Measurements from ENCODE around the gene LRSAM1.

The LRSAM1 gene
- total RNA-seq: 19.9 reads per million, percentile 46 among the genes with 10 or more reads in this experiment

DNA sequence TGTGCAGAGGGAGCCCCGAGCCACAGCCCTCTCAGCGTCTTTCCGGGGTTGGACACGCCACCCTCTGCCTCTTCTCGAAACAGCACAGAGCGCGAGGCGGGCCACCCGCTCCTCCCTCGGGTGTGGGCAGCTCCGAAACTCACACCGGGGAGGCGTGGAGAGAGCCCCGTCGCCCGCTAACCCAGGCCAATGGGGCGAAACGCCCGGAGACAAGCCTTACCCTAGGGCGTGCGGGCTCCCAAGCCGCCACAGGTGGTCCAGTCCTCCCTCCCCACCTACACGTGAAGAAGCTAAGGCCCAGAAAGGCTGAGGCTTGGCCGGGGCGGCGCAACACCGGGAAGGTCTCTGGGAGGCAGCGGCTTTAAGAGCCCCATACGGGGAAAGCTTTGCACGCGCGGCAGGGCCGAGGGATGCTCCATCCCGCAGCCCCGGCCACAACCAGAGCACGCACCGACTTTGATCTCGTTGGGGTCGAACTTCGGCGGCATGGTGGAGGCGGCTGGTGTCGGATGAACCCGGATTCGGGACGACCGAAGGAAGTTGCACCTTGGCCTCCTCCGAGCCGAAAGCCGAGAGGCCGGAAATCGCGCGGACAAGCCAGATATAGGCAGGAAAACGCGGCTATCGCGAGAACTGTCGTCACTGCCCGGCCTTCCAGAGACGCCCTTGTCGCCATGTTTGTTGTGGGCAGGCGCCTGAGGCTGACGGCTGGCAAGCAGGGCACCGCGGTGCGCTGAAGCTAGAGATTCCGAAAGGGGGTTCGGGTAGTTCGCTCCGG lies at the start of gene LRSAM1, which contains the start of gene RPL12:
LRSAM1 (plus strand) TSS at position 681 of the 778 bp plus-strand sequence. CDS start 3,018 bp downstream, outside the sequence.
RPL12 (minus strand) TSS at position 577 of the 778 bp plus-strand sequence; CDS start at position 488, 89 bp downstream.
- DNase-seq: peak; percentile 100

DNA sequence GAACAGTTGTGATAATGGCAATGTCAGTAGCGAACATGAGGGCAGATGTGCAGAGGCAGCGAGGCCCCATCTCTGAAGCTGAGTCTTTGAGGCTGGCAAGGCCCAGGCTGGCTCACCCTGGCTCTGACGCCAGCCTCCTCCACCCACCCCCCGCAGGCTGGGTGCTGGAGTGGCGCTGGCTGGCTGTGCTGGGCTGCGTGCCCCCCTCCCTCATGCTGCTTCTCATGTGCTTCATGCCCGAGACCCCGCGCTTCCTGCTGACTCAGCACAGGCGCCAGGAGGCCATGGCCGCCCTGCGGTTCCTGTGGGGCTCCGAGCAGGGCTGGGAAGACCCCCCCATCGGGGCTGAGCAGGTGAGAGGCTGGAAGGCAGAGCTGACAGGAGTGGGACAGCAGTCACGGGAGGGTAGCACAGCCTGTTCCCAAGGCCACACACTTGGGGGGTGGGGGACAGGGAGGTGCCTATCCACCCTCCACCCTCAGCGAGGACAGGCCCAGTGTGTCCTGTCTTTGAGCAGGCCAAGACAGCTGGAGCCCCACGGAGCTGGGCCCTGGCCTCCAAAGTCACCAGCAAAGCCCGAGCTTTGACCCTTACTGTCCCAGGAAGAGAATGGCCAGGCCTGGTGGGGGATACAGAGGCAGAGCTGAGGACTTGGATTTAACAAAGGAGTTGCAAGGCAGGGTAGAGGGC lies 48.8 kb upstream of the LRSAM1 start:
- no peak for DNase-seq

DNA sequence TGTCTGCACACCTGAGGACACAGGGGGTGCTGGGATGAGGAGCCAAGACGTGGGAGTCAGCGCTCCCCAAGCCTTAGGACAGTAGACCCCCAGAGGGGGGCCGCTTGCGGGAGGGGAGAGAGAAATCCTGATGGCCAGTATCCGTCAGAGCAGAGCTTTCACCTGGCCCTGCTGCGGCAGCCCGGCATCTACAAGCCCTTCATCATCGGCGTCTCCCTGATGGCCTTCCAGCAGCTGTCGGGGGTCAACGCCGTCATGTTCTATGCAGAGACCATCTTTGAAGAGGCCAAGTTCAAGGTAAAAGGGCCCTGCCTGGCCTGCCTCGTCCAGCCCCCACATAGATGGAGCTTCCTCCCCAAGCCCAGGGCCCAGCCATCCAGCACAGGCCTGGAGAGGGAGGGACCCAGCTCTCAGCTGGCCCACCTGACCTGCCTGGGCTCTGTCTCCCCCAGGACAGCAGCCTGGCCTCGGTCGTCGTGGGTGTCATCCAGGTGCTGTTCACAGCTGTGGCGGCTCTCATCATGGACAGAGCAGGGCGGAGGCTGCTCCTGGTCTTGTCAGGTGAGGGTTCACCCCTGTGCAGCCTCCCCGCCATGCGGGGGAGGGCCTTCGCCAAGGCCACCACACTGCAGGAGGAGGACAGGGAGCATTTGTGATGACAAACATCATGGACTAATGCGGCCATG lies 47.7 kb upstream of the LRSAM1 start:
- no peak for DNase-seq

DNA sequence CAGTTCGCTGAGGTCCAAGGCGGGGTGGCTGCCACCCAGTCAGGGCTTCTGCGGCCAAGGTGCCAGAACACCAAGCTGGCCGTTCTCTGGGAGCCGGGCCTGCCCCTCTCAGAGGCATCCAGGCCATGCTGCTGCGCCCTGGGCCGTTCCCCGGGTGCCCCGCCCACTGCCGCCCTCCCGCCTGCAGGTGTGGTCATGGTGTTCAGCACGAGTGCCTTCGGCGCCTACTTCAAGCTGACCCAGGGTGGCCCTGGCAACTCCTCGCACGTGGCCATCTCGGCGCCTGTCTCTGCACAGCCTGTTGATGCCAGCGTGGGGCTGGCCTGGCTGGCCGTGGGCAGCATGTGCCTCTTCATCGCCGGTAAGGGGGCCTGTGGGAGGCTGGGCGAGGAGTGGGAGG lies 46.7 kb upstream of the LRSAM1 start:
- no peak for DNase-seq

DNA sequence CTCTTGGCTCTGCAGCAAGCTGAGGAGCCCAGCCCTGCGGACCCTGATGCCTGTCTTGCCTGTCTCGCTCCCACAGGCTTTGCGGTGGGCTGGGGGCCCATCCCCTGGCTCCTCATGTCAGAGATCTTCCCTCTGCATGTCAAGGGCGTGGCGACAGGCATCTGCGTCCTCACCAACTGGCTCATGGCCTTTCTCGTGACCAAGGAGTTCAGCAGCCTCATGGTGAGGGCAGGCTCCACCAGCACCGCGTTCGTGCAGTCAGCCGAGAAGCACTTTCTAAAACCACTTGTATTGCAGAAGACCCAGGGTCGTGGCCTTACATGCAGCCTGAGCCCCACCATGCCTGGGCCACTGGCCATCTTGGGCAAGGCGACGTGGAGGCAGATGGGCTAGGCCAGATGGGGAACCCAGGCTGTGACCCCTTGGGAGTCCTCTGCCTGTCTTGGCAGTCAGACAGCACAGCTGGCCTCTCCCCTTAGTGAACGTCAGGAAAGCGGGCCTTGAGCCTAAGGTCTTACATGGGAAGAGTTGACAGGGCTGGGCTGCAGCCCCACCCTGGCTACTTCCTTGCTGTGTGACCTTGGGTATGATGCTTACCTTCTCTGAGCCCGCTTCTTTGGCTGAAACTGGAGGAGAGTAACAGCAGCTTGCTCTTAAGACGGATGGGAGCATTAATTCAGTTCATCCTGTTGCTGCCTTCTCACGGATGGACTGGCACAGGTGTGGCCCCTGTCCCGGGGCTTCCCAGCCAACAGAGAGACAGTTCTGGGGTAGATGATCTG lies 45.8 kb upstream of the LRSAM1 start:
- no peak for DNase-seq

DNA sequence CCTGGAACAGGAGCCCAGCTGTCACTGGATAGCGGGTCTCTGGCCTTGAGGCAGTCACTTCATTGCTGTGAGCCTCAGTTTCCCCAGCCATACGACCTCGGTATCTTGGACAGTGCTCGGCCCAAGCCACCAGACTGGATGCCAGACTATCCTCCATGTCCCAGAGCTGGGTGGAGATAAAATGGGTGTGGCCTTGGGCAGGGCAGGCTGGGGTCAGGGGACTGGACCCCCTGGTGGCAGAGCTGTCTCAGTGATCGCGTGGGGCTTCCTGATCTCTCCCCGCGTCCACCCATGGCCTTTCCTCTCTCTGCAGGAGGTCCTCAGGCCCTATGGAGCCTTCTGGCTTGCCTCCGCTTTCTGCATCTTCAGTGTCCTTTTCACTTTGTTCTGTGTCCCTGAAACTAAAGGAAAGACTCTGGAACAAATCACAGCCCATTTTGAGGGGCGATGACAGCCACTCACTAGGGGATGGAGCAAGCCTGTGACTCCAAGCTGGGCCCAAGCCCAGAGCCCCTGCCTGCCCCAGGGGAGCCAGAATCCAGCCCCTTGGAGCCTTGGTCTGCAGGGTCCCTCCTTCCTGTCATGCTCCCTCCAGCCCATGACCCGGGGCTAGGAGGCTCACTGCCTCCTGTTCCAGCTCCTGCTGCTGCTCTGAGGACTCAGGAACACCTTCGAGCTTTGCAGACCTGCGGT lies 44.4 kb upstream of the LRSAM1 start:
- DNase-seq: no peak

DNA sequence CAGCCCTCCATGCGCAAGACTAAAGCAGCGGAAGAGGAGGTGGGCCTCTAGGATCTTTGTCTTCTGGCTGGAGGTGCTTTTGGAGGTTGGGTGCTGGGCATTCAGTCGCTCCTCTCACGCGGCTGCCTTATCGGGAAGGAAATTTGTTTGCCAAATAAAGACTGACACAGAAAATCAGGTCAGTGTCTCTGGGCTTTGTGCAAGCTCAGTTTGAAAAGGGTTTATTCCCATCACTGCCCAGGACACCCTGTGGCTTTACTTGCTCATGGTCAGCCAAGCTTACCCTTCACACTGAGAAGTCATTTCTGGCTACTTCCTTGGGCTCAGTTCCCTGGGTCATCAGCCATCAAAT lies 43.8 kb upstream of the LRSAM1 start:
- no peak for DNase-seq

DNA sequence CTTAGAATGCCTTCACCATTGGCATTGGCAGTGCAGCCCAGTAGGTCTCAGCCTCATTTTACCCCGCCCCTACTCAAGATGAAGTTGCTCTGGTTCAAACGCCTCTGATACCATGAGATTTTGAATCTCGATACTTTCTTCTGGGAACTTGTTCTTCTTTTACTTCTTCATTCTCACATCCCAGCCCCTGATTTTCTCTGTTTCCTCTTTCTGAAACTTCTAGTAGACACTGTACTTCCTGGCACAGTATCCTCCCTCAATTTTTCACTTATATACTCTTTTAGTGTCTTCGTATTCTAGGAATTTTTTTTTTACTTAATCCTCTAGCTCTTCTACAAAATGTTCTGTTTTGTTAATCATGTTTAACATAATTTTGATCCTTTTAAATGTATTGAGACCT lies 40.2 kb upstream of the LRSAM1 start:
- no peak for DNase-seq

DNA sequence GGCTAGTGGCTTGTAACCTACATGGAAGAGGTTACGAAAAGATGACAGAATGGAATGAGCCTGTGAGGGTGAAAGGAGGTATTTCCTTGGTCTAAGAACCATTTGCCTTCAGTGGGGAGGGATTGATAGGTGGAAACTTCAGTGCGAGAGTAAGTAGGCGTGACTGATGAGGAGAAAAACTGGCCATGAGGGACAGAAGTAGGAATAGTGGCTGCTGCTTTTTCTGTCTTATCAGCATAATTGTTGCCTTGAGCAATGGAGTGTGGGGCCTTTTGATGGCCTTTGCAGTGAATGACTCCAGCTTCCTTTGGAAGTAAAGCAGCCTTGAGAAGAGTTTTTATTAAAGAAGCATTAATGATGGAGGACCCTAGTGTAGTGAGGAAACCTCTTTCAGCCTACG lies 36.2 kb upstream of the LRSAM1 start:
- DNase-seq: no peak

DNA sequence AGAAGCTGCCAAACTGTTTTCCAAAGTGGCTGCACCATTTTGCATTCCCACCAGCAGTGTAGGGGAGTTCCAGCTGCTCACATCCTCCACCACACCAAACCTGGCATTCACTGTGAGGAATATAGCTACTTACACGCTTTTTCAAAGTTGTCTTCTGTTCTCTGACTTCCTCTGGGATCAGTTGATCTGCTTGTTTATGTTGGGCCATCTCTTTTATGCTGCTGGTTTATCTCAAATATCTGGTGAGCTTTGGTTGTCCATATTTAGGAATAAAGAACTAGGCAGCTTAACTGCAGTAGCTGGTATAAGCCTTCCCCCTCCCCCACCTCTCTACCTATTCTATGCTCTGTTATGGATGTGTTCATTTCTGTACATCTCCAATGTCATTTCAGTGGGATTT lies 35.7 kb upstream of the LRSAM1 start:
- no peak for DNase-seq

DNA sequence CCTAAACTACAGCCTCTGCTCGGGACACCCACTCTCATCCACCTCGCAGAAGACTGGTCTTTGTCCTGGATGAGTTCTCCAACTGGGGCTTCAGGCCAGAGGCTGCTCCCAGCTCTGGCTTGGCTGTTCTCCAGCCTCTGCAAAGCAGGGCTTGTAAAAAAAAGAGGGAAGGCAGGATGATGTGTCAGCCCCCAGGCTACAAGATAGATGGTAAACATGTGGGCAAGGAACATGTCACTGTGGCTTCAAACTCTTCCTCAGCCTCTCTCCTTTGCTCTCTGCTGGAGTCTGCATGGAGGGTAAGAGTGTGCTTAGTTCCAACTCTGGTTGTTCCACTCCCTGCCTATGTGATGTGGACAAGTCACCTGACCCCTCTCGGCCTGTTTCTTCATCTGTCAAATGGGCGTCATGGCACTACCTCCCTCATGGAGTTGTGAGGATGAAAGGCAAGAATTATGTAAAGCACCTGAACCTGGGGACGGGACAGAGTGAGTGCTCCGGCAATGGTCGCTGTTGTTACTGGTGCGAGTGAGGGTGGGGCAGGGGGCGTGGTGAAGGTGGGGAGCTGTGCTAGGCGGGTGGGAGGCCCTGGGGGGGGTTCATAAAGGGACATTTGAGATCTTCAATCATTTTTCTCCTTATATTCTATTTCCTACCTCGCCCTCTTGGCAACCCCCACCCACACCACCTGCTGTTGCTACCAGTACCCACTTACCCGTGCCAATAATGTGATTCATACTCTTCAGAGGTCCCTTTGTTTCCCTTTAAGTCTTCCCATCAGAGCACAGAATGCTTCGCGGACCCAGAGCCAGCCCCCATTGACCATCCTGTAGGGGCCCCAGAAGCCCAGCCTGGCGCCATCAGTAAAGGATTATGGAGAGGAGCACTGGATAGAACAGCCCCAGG lies 33.9 kb upstream of the LRSAM1 start:
- DNase-seq: no peak

DNA sequence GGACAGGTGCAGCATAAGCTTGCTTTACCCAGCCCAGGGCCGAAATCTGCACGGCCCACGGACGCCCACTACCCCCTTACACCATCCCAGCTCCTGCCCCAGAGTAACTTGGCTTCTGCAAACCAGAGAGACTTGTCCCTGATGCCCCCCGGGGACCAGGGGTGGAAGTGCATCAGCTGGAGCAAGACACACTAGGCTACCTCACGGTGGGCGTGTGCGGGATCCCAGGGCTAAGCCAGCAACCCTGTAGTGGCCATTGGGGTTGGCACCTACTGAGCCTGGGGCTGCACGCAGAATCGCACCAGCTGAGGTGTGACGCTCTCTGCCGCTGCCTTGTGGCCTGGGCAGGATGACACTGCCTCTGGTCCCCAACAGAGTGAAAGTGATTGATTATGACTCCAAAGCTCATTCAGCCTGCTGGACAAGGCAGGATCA lies 33.3 kb upstream of the LRSAM1 start:
- DNase-seq: peak; percentile 14

DNA sequence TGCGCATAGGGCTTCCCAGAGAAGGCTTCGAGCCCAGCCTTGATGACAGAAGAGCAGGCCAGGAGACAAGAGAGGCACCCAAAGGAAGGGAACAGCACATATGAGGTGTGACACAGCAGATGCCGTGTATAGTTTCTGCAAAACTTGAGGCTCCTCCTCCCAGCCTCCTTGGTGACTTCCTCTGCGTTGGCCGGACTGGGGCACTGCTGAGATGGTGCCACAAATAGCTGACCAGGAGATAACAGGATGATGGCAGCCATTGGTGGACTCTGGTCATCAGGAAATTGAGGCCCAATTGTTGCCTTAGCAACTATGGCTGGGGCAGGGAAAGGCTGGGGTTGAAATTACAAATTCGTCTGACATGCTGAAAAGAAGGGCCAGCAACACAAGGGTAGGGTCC lies 32.0 kb upstream of the LRSAM1 start:
- DNase-seq: no peak

DNA sequence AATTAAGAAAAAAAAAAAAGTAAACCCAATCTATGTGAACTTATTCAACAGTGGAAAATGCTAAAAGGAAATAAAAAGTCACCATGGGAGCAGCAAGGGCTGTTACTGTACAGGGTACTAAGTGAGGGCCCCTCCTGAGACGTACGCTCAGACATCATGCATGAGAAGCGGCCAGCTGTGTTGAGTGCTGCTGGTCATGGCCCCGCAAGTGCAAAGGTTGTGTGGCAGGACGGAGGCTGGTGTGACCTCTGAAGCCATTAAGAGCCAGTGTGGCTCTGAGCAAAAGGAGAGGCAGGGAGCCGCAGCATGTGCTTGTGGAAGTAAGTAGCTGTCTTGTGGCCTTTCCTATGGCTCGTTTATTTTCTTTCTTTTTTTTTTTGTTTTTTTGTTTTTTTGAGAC lies 30.3 kb upstream of the LRSAM1 start:
- DNase-seq: no peak

DNA sequence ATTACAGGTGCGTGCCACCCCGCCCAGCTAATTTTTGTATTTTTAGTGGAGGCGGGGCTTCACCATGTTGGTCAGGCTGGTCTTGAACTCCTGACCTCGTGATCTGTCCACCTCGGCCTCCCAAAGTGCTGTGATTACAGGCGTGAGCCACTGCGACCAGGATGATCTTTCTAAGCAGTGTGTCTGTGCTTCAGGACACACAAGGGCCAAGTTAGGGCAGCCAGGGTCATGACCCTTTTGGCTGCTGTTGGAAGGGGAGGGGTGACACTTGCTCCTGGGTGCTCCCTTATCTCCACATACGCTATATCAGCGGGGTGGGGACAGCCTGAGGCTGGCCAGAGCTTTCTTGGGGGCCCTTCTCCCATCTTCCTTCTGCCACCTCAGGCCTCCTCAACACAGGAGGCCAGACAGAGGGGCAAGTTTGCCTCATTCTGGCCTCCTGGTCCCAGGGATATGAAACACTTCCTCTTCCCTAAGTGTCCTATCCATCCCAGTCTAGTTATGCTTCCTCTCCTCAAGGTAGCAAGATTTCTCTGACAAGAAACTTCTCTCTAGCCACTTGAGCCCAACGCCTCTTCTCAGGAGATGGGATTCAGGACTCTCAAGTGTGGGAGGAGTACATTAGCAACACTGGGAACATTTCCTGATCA lies 29.1 kb upstream of the LRSAM1 start:
- DNase-seq: no peak

DNA sequence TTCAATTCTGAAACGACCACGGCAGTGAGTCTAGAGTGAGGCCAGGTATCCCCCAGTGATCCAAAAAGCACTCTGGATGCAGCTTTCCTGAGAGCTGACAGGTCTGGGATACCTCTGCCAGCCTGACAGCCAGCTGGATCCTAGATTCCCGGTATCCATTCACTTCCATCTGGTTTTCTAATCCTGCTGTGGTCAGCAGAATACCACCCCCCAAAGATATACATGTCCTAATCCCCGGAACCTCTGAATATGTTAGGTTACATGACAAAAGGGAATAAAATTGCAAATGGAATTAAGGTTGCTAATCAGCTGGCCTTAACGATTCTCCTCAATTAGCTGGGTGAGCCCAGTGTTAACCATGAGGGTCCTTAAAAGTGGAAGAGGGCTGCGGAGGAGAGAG lies 28.5 kb upstream of the LRSAM1 start:
- no peak for DNase-seq

DNA sequence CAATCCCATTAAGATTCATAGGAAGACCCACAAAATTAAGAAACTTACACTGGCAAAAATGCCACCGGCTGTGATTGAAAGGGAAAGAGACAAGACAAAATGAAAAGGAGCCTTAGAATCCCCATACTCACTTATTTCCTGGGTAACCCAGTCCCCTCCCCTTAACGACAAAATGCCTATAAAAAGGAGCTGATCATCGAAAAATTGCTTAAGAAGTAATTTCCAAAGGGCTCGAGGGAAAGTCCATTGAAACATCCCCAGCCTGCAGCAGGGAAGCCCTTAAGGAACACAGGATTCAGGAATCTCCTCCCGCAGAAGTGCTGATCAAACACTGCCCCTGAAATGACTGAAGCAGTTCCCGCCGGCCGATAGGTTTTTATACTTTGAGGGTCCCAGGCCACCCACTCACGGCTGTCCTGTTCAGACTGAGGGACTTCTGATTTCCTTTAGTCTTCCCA lies 27.8 kb upstream of the LRSAM1 start:
- DNase-seq: no peak

DNA sequence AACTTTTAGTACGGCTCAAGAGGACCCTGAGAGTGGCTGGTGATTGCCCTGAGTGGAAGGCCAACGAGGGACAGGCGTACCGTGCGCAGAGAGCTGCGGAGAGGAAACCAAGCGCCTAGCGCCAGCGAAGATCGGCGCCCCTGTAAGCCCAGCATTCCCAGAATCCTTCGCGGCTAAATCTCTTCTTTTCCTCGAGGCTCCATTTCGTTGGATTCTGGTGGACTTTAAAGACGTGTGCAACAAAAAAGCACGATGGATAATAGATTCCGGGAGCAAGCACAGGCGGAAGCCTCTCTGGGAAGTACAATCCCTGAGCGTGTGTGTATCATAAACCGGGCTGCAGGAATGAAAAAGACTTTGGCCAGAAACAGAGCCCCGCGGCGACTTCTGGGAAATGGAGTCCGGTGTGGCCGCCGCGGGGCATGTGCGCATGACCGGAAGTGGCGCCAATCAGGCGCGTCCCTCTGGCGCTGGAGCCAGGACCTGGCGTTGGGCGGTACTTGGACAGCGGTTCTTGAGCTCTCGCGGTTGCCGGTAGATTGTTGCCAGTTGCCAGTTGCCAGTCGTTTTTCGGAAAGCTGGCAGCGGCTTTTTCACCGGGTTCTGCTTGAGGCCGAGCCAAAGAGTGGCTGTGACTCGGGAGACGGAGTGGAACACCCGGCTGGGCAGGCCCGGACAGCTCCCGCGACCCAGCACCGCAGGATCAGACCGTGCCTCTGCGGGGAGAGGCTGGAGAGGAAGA lies 27.2 kb upstream of the LRSAM1 start, which contains the start of gene ZNF79:
ZNF79 (plus strand) TSS at position 449 of the 742 bp plus-strand sequence. CDS start 406 bp downstream, outside the sequence.
- peak; percentile 88 for DNase-seq

DNA sequence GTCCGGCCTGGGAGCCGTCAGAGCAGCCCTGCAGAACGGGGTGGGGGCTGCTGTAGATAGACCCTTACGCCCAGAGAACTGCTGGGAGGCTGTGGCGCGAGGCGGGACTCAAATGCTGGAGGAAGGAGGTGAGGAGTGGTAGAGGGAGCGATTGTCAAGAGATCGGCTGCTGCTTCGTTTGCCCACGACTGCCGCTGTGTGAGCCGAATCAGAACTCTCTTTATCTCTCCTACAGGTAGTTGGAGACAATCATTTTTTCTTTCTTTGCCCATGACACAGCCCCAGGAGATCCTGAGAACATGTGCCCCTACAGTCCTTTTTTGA lies 26.7 kb upstream of the LRSAM1 start:
- DNase-seq: peak; percentile 31

DNA sequence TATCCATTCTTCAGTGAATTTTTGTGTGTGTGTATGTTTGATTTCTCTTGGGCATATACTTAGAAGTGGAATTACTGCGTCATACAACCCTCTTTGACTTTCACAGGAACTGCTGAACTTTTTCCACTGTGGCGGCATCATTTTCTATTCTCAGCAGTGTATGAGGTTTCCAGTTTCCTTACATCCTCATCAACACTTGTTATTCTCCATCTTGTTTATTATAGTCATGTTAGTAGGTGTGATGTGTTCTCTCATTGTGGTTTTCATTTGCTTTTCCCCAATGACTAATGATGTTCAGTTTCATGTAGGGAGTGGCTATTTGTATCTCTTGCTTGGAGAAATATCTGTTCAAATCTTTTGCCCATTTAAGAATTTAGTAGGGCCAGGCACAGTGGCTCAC lies 24.6 kb upstream of the LRSAM1 start:
- no peak for DNase-seq

Data from effector CD4-positive, alpha-beta T cell (primary cell).